ENCODE measurements around the gene CDC42BPB. TPM values are rescaled to one million over a fixed set of nuclear protein-coding genes. Genes with fewer than 3 reads are reported as not detected.

Gene CDC42BPB
- total RNA-seq, 1 donor from 2014 or later: 116 TPM

DNA sequence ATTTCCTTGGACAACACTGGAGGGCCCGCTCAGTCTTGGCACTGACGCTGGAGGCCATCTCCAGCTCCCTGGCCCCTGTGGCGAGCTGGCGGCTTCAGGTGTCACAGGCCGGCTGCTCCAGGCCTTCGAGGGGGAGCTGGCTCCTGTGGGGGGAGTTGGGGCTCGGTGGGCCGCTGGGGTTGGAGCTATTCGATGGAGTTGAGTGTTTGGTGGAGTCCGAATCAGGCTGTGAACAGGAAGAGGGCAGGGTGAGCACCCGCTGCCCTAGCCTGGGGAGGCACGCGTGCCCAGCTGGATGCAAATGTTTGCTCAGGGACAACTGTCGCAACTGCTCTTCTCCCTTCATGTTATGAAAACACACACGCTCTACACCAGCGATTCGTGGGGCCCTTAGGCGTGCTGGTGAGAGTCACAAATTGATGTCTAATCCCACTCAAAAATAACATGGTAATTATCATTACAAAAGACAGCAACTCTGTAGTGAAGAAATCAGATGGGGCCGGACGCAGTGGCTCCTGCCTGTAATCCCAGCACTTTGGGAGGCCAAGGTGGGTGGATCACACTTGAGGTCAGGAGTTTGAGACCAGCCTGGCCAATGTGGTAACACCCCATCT lies 123.6 kb downstream of the CDC42BPB start:
- peaks cover 15% of the 10 kb centered on the region for H3K4me1 ChIP-seq (ENCODE audit: insufficient read depth, low read length)
- Mint-ChIP-seq H3K4me3 (ENCODE audit: unreplicated experiment) (no peak overlapping the region), H3K27me3 (ENCODE audit: low read depth, unreplicated experiment) (no peaks in the 10 kb centered on the region), H3K9me3 (ENCODE audit: unreplicated experiment) (no peaks in the 10 kb centered on the region), H3K36me3 (ENCODE audit: low read depth, unreplicated experiment) (peaks cover 13% of the 10 kb centered on the region), H3K4me1 (ENCODE audit: low read depth, unreplicated experiment) (peaks cover 2% of the 10 kb centered on the region), H3K27ac (ENCODE audit: unreplicated experiment) (no peak overlapping the region)
- H2AFZ ChIP-seq (ENCODE audit: low read depth, low read length): no peak overlapping the region
- no peak overlapping the region for H3K9ac ChIP-seq (ENCODE audit: low read length)
- no peak for TF ChIP-seq EZH2 (IDR thresholded peaks at IDR 0.05; ENCODE audit: insufficient read depth, low read length)
- TF ChIP-seq CTCF (IDR thresholded peaks at IDR 0.05; ENCODE audit: insufficient read depth, low read depth, low read length): no peak
- no peak overlapping the region for H3K4me3 ChIP-seq (ENCODE audit: insufficient read depth, low read depth, low read length)
- H4K20me1 ChIP-seq (ENCODE audit: insufficient read depth, low read length): peaks cover 52% of the 10 kb centered on the region
- no peak overlapping the region for H3K4me2 ChIP-seq (ENCODE audit: low read length)
- H3K36me3 ChIP-seq (ENCODE audit: insufficient read depth, low read length): peaks cover 14% of the 10 kb centered on the region
- no peak for FAIRE-seq
- peaks cover 16% of the 10 kb centered on the region for H3K27me3 ChIP-seq (ENCODE audit: insufficient read depth, low read length)
- no peaks in the 10 kb centered on the region for H3K9me3 ChIP-seq (ENCODE audit: insufficient read depth, low read depth, low read length)
- DNase-seq (ENCODE audit: low read depth): no peak
- H3K27ac ChIP-seq (ENCODE audit: low read depth, low read length): no peak overlapping the region
- no peaks in the 10 kb centered on the region for H3K79me2 ChIP-seq (ENCODE audit: insufficient read depth, low read length)

GRCh38 chr14:102932484-102933248 lies 124.7 kb downstream of the CDC42BPB start:
- H3K79me2 ChIP-seq (ENCODE audit: insufficient read depth, low read length): no peaks in the 10 kb centered on the region
- H3K27ac Mint-ChIP-seq (ENCODE audit: unreplicated experiment): no peak overlapping the region

More at GRCh38 chr14:102932484-102933248, 124.7 kb downstream of the CDC42BPB start:
- no peak overlapping the region for H3K4me3 Mint-ChIP-seq (ENCODE audit: unreplicated experiment)
- Histone ChIP-seq H3K27ac (ENCODE audit: low read depth, low read length) (no peak overlapping the region), H3K4me1 (ENCODE audit: insufficient read depth, low read length) (peaks cover 22% of the 10 kb centered on the region), H3K36me3 (ENCODE audit: insufficient read depth, low read length) (peaks cover 14% of the 10 kb centered on the region), H4K20me1 (ENCODE audit: insufficient read depth, low read length) (peaks cover 52% of the 10 kb centered on the region), H3K9me3 (ENCODE audit: insufficient read depth, low read depth, low read length) (no peaks in the 10 kb centered on the region), H3K4me2 (ENCODE audit: low read length) (no peak overlapping the region), H3K27me3 (ENCODE audit: insufficient read depth, low read length) (peaks cover 18% of the 10 kb centered on the region), H2AFZ (ENCODE audit: low read depth, low read length) (no peak overlapping the region), H3K4me3 (ENCODE audit: insufficient read depth, low read depth, low read length) (no peak overlapping the region), H3K9ac (ENCODE audit: low read length) (no peak overlapping the region)
- peaks cover 2% of the 10 kb centered on the region for H3K4me1 Mint-ChIP-seq (ENCODE audit: low read depth, unreplicated experiment)
- peaks cover 13% of the 10 kb centered on the region for H3K36me3 Mint-ChIP-seq (ENCODE audit: low read depth, unreplicated experiment)
- H3K27me3 Mint-ChIP-seq (ENCODE audit: low read depth, unreplicated experiment): no peaks in the 10 kb centered on the region
- TF ChIP-seq CTCF (IDR thresholded peaks at IDR 0.05; ENCODE audit: insufficient read depth, low read depth, low read length): no peak
- TF ChIP-seq EZH2 (IDR thresholded peaks at IDR 0.05; ENCODE audit: insufficient read depth, low read length): no peak
- no peak for DNase-seq (ENCODE audit: low read depth)
- FAIRE-seq: no peak
- H3K9me3 Mint-ChIP-seq (ENCODE audit: unreplicated experiment): no peaks in the 10 kb centered on the region
